Activated T-cell treated with anti-CD3 and anti-CD28 coated beads for 24 hours (primary cell): ENCODE results near the gene CRLF2.
"Not testable (repeated sequence)": the region's sequence is repeated elsewhere in the genome, so short reads cannot be mapped to it uniquely, and the experiment has no call there.

ENCODE experiments used
- DNase-seq: peaks from one replicate; pipeline ENCODE4 v3.0.0-alpha.2; 2020; ENCODE audit warnings: low read depth

The CRLF2 gene

GRCh38 chrX:1169189-1169588, 43.3 kb downstream of the CRLF2 start:
- DNase-seq = no peak

DNA sequence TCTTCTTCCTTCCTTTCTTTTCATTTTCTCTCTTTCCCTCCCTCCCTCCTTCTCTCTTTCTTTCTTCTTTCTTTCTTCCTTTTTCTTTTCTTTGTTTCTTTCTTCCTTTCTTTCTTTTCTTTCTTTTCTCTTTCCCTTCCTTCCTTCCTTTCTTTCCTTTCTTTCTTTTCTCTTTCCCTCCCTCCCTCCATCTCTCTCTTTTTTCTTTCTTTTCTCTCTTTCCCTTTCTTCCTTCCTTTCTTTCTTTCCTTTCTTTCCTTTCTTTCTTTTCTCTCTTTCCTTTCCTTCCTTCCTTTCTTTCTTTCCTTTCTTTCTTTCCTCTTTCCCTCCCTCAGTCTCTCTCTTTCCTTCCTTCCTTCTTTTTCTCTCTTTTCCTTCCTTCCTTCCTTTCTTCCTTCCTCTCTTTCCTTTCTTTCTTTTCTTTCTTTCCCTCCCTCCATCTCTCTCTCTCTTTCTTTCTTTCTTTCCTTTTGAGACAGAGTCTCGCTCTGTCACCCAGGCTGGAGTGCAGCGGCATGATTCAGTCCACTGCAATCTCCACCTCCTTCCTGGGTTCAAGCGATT, 44.4 kb downstream of the CRLF2 start:
- no peak for DNase-seq

DNA sequence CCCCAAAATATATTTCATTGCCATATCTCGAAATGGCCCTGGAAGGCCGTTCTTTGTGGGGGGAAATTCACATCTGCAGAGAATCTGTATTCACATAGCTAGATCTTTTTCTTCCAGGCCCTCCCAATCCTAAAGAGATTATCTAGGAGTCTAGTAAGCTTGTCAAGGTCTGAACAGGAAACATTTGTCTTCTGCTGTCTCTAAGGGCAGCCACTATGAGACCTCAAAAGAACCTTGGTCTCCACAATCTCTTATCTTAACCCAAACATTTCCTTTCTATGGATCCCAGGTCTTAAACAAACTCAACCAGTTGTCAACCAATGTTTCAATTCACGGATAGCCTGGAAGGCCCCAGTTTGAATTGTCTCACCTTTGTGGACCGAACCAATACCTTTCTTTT, 45.0 kb downstream of the CRLF2 start:
- DNase-seq = no peak

- DNase-seq = no peak
Measured at GRCh38 chrX:1165535-1166196, 46.8 kb downstream of the CRLF2 start.

- DNase-seq = no peak
Measured at GRCh38 chrX:1164322-1165288, 47.8 kb downstream of the CRLF2 start.

DNA sequence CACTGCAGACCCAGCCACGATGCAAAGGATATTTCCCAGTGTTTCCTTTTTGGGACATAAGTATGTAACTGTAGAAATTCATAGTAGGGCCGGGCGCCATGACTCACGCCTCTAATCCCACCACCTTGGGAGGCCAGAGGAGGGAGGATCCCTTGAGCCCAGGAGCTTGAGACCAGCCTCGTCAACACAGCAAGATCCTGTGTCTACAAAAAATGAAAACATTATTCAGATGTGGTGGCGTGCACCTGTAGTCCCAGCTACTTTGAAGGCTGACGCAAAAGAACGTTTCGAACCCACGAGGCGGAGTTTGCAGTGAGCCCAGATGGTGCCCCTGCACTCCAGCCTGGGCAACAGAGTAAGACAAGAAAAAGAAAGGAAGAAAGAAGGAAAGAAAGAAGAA, 49.2 kb downstream of the CRLF2 start:
- no peak for DNase-seq

- DNase-seq = no peak
Measured at GRCh38 chrX:1162119-1162916, 50.1 kb downstream of the CRLF2 start.

GRCh38 chrX:1159548-1159947, 52.9 kb downstream of the CRLF2 start:
- no peak for DNase-seq

- DNase-seq = not testable (repeated sequence)
Measured at GRCh38 chrX:1156681-1157455, 55.6 kb downstream of the CRLF2 start.

DNA sequence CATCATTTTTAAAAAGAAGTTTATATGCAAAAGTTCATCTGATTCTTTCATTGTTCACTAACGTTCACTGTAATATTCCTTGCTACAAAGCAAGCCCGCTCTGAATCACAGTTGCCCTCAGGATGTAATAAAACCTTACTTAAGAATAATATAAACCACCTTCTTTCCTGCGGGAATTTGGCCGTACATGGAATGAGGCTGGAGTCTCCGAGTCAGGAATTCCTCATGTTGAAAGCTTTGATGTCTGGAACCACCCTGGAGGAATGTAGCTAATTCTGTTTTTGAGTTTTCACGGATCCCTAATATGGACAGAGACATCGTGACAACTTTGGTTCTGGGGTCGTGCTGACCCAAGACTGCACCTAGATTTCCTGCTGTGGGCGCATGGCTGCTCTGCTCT, 58.5 kb downstream of the CRLF2 start:
- DNase-seq = no peak

DNA sequence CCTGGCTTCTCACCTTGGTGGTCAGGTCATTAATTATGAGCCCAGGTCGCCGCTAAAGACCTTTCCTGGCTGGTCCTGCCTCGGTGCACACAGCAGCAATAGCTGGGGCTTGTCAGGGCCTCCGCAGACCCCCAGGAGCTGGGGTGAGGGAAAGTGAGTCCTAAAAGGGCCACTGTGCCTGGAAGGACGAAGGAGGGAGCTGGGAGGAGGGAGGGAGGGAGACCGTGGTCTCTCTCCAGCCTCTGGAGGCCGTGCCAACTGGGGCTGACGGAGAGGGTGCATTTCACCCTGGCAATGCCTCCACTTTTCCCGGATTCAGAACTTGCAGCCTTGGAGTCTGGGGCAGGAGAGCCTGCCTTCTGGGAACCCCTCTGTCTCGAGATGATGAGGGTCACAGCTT, 60.4 kb downstream of the CRLF2 start:
- no peak for DNase-seq

DNA sequence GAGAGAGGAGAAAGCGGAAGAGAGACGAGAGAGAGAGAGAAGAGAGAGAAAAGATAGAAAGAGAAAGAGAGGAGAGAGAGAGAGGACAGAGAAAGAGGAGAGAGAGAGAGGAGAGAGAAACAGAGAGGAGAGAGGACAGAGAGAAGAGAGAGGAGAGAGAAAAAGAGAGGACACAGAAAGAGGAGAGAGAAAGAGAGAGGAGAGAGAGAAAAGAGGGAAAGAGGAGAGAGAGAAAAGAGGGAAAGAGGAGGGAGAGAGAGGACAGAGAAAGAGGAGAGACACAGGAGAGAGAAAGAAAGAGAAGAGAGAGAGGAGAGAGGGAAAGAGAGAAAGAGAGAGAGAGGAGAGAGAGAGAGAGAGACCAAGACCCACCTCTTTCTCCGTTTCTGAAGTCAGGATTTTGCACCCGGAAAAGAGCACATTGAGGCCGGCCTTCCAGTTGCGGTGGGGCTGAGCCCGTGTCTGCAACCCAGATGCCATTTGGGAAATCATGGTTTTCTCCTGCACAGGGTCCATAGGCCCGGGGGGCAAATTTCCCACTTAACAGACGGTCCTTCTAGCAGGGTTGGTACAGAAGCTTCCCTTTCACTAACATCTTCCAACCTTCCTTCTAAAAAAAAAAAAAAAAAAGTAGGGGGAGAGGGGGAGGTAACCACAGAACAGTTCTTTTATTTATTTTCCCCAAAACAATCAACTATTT, 60.9 kb downstream of the CRLF2 start:
- DNase-seq = no peak

- no peak for DNase-seq
Measured at GRCh38 chrX:1150569-1151347, 61.7 kb downstream of the CRLF2 start.

DNA sequence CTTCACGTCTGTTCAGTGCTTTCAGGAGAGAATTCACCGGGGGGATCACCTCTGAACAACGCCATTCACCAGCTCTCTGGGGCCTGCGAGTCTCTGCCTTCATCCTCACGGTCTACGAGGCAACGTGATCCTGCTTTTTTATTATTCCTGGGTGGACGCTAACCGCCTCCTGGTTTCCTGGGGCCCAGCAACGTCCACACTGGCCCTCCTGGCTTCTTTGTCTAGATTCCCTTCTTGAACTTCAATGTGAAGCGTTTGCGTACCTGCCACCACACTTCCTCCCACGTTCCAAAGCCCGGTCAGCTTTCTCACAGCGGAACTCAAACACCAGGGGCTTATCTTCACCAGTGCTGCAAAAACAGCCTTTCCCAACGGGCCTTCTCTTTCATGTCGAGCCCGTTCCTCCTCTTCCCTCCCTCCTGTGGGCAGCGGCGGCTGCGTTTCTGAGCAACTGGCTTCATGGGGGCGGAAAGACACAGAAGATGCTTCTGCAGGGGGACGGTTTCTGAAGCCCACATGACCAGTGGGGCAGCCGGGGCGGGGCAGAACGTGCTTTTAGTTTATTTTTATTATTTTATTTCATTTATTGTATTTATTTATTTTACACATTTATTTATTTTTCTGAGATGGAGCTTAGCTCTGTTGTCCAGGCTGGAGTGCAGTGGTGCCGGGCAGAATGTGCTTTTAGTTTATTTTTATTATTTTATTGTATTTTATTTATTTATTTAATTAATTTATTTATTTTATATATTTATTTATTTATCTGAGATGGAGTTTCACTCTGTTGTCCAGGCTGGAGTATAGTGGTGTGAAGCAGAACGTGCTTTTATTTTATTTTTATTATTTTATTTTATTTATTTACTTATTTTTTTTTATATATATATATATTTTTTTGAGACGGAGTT, 64.6 kb downstream of the CRLF2 start:
- no peak for DNase-seq

DNA sequence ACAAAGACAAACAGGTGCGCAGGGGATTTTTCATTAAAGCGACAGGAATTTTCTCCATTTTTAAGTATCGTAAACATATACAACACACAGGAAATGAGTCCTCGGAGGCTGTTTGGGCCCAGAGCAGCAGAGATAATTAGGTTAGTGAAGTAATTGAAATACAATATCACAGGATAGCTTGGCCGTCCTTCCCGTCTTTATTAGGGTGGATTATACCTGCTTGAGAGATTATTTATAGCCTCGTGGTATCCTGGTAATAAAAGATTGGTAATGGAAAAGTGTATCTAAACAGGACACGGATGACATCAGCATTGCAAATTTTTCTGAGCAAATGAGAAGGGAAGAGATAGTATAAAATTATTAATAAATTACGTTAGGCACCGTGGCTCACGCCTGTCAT, 68.2 kb downstream of the CRLF2 start:
- DNase-seq = no peak
